GM23338 (cell line): ENCODE data around the gene DHDDS. TPM values are rescaled to one million over a fixed set of nuclear protein-coding genes. Genes with fewer than 3 reads are reported as not detected.

Source experiments
- ATAC-seq: fragments of 200-7000 bp; cut with Tn5 transposase; 3 replicates; pipeline ENCODE4 v1.9.1; 2020
- DNase-seq: peaks from one replicate; pipeline ENCODE4 v3.0.0-alpha.2; 2015; ENCODE audit warnings: low spot score
- H2AFZ ChIP-seq: fragments of 200-600 bp; sonication (generic); 2 replicates; pipeline ENCODE4 v1.8.0; 2016; ENCODE audit warnings: antibody characterized with exemption, mild to moderate bottlenecking, moderate library complexity
- H3F3A ChIP-seq: fragments of 200-600 bp; sonication (generic); replicated peaks from 2 replicates; pipeline ENCODE4 v1.8.0; 2017; ENCODE audit warnings: antibody characterized with exemption, mixed run types, low read depth
- H3K27ac ChIP-seq: fragments of 200-600 bp; sonication (generic); 2 replicates; pipeline ENCODE4 v1.6.1; 2016; ENCODE audit warnings: low read depth
- H3K27me3 ChIP-seq: fragments of 200-600 bp; sonication (generic); 2 replicates; pipeline ENCODE4 v1.8.0; 2016; ENCODE audit warnings: mild to moderate bottlenecking, mixed run types, moderate library complexity; ENCODE audit not compliant: insufficient read depth
- H3K36me3 ChIP-seq: fragments of 200-600 bp; sonication (generic); 2 replicates; pipeline ENCODE4 v1.8.0; 2016; ENCODE audit warnings: mild to moderate bottlenecking; ENCODE audit not compliant: insufficient read depth
- H3K4me1 ChIP-seq: fragments of 200-600 bp; sonication (generic); 2 replicates; pipeline ENCODE4 v1.8.0; 2016; ENCODE audit warnings: mild to moderate bottlenecking, moderate library complexity; ENCODE audit not compliant: insufficient read depth
- H3K4me2 ChIP-seq: fragments of 200-600 bp; sonication (generic); 2 replicates; pipeline ENCODE4 v1.7.1; 2017; ENCODE audit warnings: mixed run types
- H3K4me3 ChIP-seq: fragments of 200-600 bp; sonication (generic); 2 replicates; pipeline ENCODE4 v1.6.1; 2016; ENCODE audit warnings: mixed run types
- H3K79me2 ChIP-seq: fragments of 200-600 bp; sonication (generic); replicated peaks from 2 replicates; pipeline ENCODE4 v1.8.0; 2017; ENCODE audit warnings: mild to moderate bottlenecking; ENCODE audit not compliant: insufficient read depth
- H3K9me2 ChIP-seq: fragments of 200-600 bp; sonication (generic); 2 replicates; pipeline ENCODE4 v1.8.0; 2017; ENCODE audit not compliant: insufficient read depth
- H4K20me1 ChIP-seq: fragments of 200-600 bp; sonication (generic); replicated peaks from 2 replicates; pipeline ENCODE4 v1.8.0; 2017; ENCODE audit warnings: mild to moderate bottlenecking; ENCODE audit not compliant: insufficient read depth
- H3K27ac Mint-ChIP-seq: 2 replicates; pipeline ENCODE4 v1.8.0; 2020; ENCODE audit warnings: inconsistent platforms, mild to moderate bottlenecking, moderate library complexity, mixed read lengths
- H3K27me3 Mint-ChIP-seq: 3 replicates; pipeline ENCODE4 v1.8.0; 2022; ENCODE audit warnings: low read depth, mild to moderate bottlenecking, moderate library complexity, mixed read lengths, inconsistent platforms; ENCODE audit not compliant: insufficient read depth, poor library complexity
- H3K36me3 Mint-ChIP-seq: 3 replicates; pipeline ENCODE4 v1.8.0; 2021; ENCODE audit warnings: low read depth, mild to moderate bottlenecking, inconsistent platforms, moderate library complexity, mixed read lengths
- H3K4me1 Mint-ChIP-seq: 3 replicates; pipeline ENCODE4 v1.8.0; 2020; ENCODE audit warnings: mild to moderate bottlenecking, inconsistent platforms, mixed read lengths
- H3K4me3 Mint-ChIP-seq: 3 replicates; pipeline ENCODE4 v1.8.0; 2021; ENCODE audit warnings: moderate library complexity, mild to moderate bottlenecking, inconsistent platforms, mixed read lengths
- H3K9me3 Mint-ChIP-seq: 3 replicates; pipeline ENCODE4 v1.8.0; 2020; ENCODE audit warnings: moderate library complexity, mild to moderate bottlenecking, inconsistent platforms, mixed read lengths
- CREB1 ChIP-seq: fragments of 250-450 bp; sonication (Bioruptor Pico); IDR thresholded peaks from 2 replicates; pipeline ENCODE4 v1.5.0; 2020; ENCODE audit warnings: low read depth, mild to moderate bottlenecking, moderate library complexity
- CTCF ChIP-seq, 2 experiments: fragments of 200-600 bp in 1 of 2; sonication (generic) in 1 of 2; conservative IDR thresholded peaks; 2 replicates each; pipeline versions ENCODE4 v1.5.1 to v1.6.1; 2016 to 2017; ENCODE audit warnings: antibody characterized with exemption in 2 of 2, low read depth in 2 of 2, mild to moderate bottlenecking in 2 of 2, moderate library complexity in 1 of 2
- ETS1 ChIP-seq: IDR thresholded peaks from 2 replicates; pipeline ENCODE4 v1.6.1; 2016; ENCODE audit warnings: antibody characterized with exemption
- EZH2 ChIP-seq: fragments of 200-600 bp; sonication (generic); IDR thresholded peaks from one replicate; pipeline ENCODE4 v1.8.0; 2017; ENCODE audit warnings: antibody characterized with exemption, mild to moderate bottlenecking, low read depth; ENCODE audit not compliant: unreplicated experiment
- EZH2phosphoT487 ChIP-seq: fragments of 200-600 bp; sonication (generic); IDR thresholded peaks from one replicate; pipeline ENCODE4 v1.8.1; 2018; ENCODE audit warnings: antibody characterized with exemption; ENCODE audit not compliant: unreplicated experiment
- JUNB ChIP-seq: IDR thresholded peaks from one replicate; pipeline ENCODE4 v1.6.1; 2016; ENCODE audit warnings: antibody characterized with exemption; ENCODE audit not compliant: unreplicated experiment
- NANOG ChIP-seq: IDR thresholded peaks from 2 replicates; pipeline ENCODE4 v1.6.1; 2016; ENCODE audit warnings: antibody characterized with exemption, borderline replicate concordance
- POLR2AphosphoS5 ChIP-seq: IDR thresholded peaks from 2 replicates; pipeline ENCODE4 v1.6.1; 2016; ENCODE audit warnings: antibody characterized with exemption, low read depth
- REST ChIP-seq: IDR thresholded peaks from one replicate; pipeline ENCODE4 v1.6.1; 2018; ENCODE audit warnings: antibody characterized with exemption; ENCODE audit not compliant: unreplicated experiment
- STAT1 ChIP-seq: IDR thresholded peaks from one replicate; pipeline ENCODE4 v1.6.1; 2016; ENCODE audit warnings: antibody characterized with exemption; ENCODE audit not compliant: unreplicated experiment
- ZNF114 ChIP-seq: fragments of 250-450 bp; sonication (Bioruptor Pico); IDR thresholded peaks from 2 replicates; pipeline ENCODE4 v1.5.0; 2020; ENCODE audit warnings: mild to moderate bottlenecking, moderate library complexity
- ZNF331 ChIP-seq: fragments of 250-450 bp; sonication (Bioruptor Pico); IDR thresholded peaks from 2 replicates; pipeline ENCODE4 v1.5.0; 2020; ENCODE audit warnings: low read depth, mild to moderate bottlenecking, moderate library complexity
- ZNF462 ChIP-seq: fragments of 250-450 bp; sonication (Bioruptor Pico); IDR thresholded peaks from 2 replicates; pipeline ENCODE4 v1.5.0; 2020; ENCODE audit warnings: mild to moderate bottlenecking, moderate library complexity
- polyA plus RNA-seq: library from polyadenylated mRNA; unstranded; fragments of >200 nt; fragmentation: Nextera tagmentation; extraction: Ambion mirVana; gene quantifications from 2 replicates; pipeline ENCODE4 v1.2.1, GENCODE V29; 2016
- total RNA-seq: library from RNA; depleted of rRNA; stranded (reverse); fragments of >200 nt; shearing (Covaris generic); gene quantifications from 2 replicates; pipeline ENCODE4 v1.2.3, GENCODE V29; 2014

DHDDS gene
- total and polyA plus RNA-seq, 2 experiments from 2014 or later = 32.6 to 49.5 TPM

- Histone ChIP-seq H3K27ac (peak overlapping the region; percentile 100), H3K79me2 (peaks cover 38% of the 10 kb centered on the region), H2AFZ (no peak overlapping the region), H3K4me2 (peak overlapping the region; percentile 84), H3K36me3 (peaks cover 14% of the 10 kb centered on the region; the same call in 1 of the 2 replicates), H3F3A (peaks cover 33% of the 10 kb centered on the region), H3K4me3 (peak overlapping the region; percentile 96), H3K9me2 (no peaks in the 10 kb centered on the region), H3K27me3 (no peaks in the 10 kb centered on the region), H4K20me1 (peaks cover 17% of the 10 kb centered on the region), H3K4me1 (peaks cover 27% of the 10 kb centered on the region)
- Mint-ChIP-seq H3K4me1 (peaks cover 30% of the 10 kb centered on the region), H3K9me3 (peaks cover 4% of the 10 kb centered on the region; the same call in 1 of the 3 replicates), H3K27ac (peak overlapping the region; percentile 94), H3K36me3 (peaks cover 37% of the 10 kb centered on the region), H3K27me3 (peaks cover 40% of the 10 kb centered on the region), H3K4me3 (peak overlapping the region; percentile 99)
- peak; percentile 50; the same call in 1 of the 2 replicates for TF ChIP-seq POLR2AphosphoS5
- no peak for TF ChIP-seq NANOG
- TF ChIP-seq CTCF (conservative IDR thresholded peaks at IDR 0.05; ENCODE audit: low read depth in 2 of 2) = no peak
- no peak for TF ChIP-seq ZNF114 (CRISPR knock-in tag)
- TF ChIP-seq REST = no peak
- no peak for TF ChIP-seq ZNF331
- TF ChIP-seq ZNF462 (CRISPR knock-in tag) = no peak
- peak; percentile 84 for TF ChIP-seq ETS1
- TF ChIP-seq CREB1 (CRISPR knock-in tag) = no peak
- no peak for TF ChIP-seq STAT1
- TF ChIP-seq EZH2phosphoT487 = no peak
- no peak for TF ChIP-seq EZH2
- no peak for TF ChIP-seq JUNB
- DNase-seq (peak; percentile 91), ATAC-seq (peak; percentile 40)
These were observed 22.8 kb upstream of the DHDDS start for GRCh38 chr1:26409191-26409807.
